ENCODE data around the gene NUDC. TPM values are rescaled to one million over a fixed set of nuclear protein-coding genes. Genes with fewer than 3 reads are reported as not detected.

The NUDC gene
- total RNA-seq, 1 experiment from 2014 or later: 118 TPM

GRCh38 chr1:26993237-26994019, 71.9 kb downstream of the NUDC start, which contains the start of gene TRNP1 (continued):
- TF ChIP-seq ATF1 (CRISPR knock-in tag; IDR thresholded peaks at IDR 0.05) (no peak), SOX15 (CRISPR knock-in tag; IDR thresholded peaks at IDR 0.05) (no peak), MLX (CRISPR knock-in tag; IDR thresholded peaks at IDR 0.05) (no peak), NR3C1 (CRISPR knock-in tag; conservative IDR thresholded peaks at IDR 0.05; ENCODE audit: low read depth) (no peak), SP1 (CRISPR knock-in tag; conservative IDR thresholded peaks at IDR 0.05) (peak; percentile 89), CTCF (IDR thresholded peaks at IDR 0.05) (no peak), SMAD3 (CRISPR knock-in tag; IDR thresholded peaks at IDR 0.05; ENCODE audit: borderline replicate concordance) (0 out of 2 replicates have a peak, but pooled peaks have one; percentile 54), PRRX2 (CRISPR knock-in tag; IDR thresholded peaks at IDR 0.05) (peak; percentile 71; the same call in 1 of the 2 replicates), CREB1 (CRISPR knock-in tag; IDR thresholded peaks at IDR 0.05) (no peak), ZNF396 (CRISPR knock-in tag; IDR thresholded peaks at IDR 0.05; ENCODE audit: borderline replicate concordance) (no peak), ZNF138 (CRISPR knock-in tag; conservative IDR thresholded peaks at IDR 0.05) (0 out of 2 replicates have a peak, but pooled peaks have one; percentile 59), IRF2 (CRISPR knock-in tag; IDR thresholded peaks at IDR 0.05; ENCODE audit: borderline replicate concordance, low read depth) (no peak), JUN (CRISPR knock-in tag; IDR thresholded peaks at IDR 0.05) (no peak), HMGXB4 (CRISPR knock-in tag; IDR thresholded peaks at IDR 0.05) (0 out of 2 replicates have a peak, but pooled peaks have one; percentile 22), NFATC4 (CRISPR knock-in tag; IDR thresholded peaks at IDR 0.05) (peak; percentile 85; the same call in 1 of the 2 replicates), ZNF671 (CRISPR knock-in tag; IDR thresholded peaks at IDR 0.05) (peak; percentile 90), ZSCAN18 (CRISPR knock-in tag; IDR thresholded peaks at IDR 0.05) (no peak), USF2 (CRISPR knock-in tag; IDR thresholded peaks at IDR 0.05) (peak; percentile 37), ZNF416 (CRISPR knock-in tag; IDR thresholded peaks at IDR 0.05) (peak; percentile 91; the same call in 1 of the 2 replicates), NR2C2 (CRISPR knock-in tag; IDR thresholded peaks at IDR 0.05) (0 out of 2 replicates have a peak, but pooled peaks have one; percentile 43)
- TF ChIP-seq, protein P1, sequence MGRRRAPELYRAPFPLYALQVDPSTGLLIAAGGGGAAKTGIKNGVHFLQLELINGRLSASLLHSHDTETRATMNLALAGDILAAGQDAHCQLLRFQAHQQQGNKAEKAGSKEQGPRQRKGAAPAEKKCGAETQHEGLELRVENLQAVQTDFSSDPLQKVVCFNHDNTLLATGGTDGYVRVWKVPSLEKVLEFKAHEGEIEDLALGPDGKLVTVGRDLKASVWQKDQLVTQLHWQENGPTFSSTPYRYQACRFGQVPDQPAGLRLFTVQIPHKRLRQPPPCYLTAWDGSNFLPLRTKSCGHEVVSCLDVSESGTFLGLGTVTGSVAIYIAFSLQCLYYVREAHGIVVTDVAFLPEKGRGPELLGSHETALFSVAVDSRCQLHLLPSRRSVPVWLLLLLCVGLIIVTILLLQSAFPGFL (CRISPR knock-in tag; IDR thresholded peaks at IDR 0.05; ENCODE audit: borderline replicate concordance): no peak
